GM23338 (cell line): ENCODE results near the gene DACT2. TPM values are rescaled to one million over a fixed set of nuclear protein-coding genes. Genes with fewer than 3 reads are reported as not detected.

Experiments used
- ATAC-seq: fragments of 200-7000 bp; cut with Tn5 transposase; 3 replicates; pipeline ENCODE4 v1.9.1; 2020
- DNase-seq: peaks from one replicate; pipeline ENCODE4 v3.0.0-alpha.2; 2015; ENCODE audit warnings: low spot score
- H2AFZ ChIP-seq: fragments of 200-600 bp; sonication (generic); 2 replicates; pipeline ENCODE4 v1.8.0; 2016; ENCODE audit warnings: antibody characterized with exemption, mild to moderate bottlenecking, moderate library complexity
- H3F3A ChIP-seq: fragments of 200-600 bp; sonication (generic); replicated peaks from 2 replicates; pipeline ENCODE4 v1.8.0; 2017; ENCODE audit warnings: antibody characterized with exemption, mixed run types, low read depth
- H3K27ac ChIP-seq: fragments of 200-600 bp; sonication (generic); 2 replicates; pipeline ENCODE4 v1.6.1; 2016; ENCODE audit warnings: low read depth
- H3K27me3 ChIP-seq: fragments of 200-600 bp; sonication (generic); 2 replicates; pipeline ENCODE4 v1.8.0; 2016; ENCODE audit warnings: mild to moderate bottlenecking, mixed run types, moderate library complexity; ENCODE audit not compliant: insufficient read depth
- H3K36me3 ChIP-seq: fragments of 200-600 bp; sonication (generic); 2 replicates; pipeline ENCODE4 v1.8.0; 2016; ENCODE audit warnings: mild to moderate bottlenecking; ENCODE audit not compliant: insufficient read depth
- H3K4me1 ChIP-seq: fragments of 200-600 bp; sonication (generic); 2 replicates; pipeline ENCODE4 v1.8.0; 2016; ENCODE audit warnings: mild to moderate bottlenecking, moderate library complexity; ENCODE audit not compliant: insufficient read depth
- H3K4me2 ChIP-seq: fragments of 200-600 bp; sonication (generic); 2 replicates; pipeline ENCODE4 v1.7.1; 2017; ENCODE audit warnings: mixed run types
- H3K4me3 ChIP-seq: fragments of 200-600 bp; sonication (generic); 2 replicates; pipeline ENCODE4 v1.6.1; 2016; ENCODE audit warnings: mixed run types
- H3K79me2 ChIP-seq: fragments of 200-600 bp; sonication (generic); replicated peaks from 2 replicates; pipeline ENCODE4 v1.8.0; 2017; ENCODE audit warnings: mild to moderate bottlenecking; ENCODE audit not compliant: insufficient read depth
- H3K9me2 ChIP-seq: fragments of 200-600 bp; sonication (generic); 2 replicates; pipeline ENCODE4 v1.8.0; 2017; ENCODE audit not compliant: insufficient read depth
- H4K20me1 ChIP-seq: fragments of 200-600 bp; sonication (generic); replicated peaks from 2 replicates; pipeline ENCODE4 v1.8.0; 2017; ENCODE audit warnings: mild to moderate bottlenecking; ENCODE audit not compliant: insufficient read depth
- H3K27ac Mint-ChIP-seq: 2 replicates; pipeline ENCODE4 v1.8.0; 2020; ENCODE audit warnings: inconsistent platforms, mild to moderate bottlenecking, moderate library complexity, mixed read lengths
- H3K27me3 Mint-ChIP-seq: 3 replicates; pipeline ENCODE4 v1.8.0; 2022; ENCODE audit warnings: low read depth, mild to moderate bottlenecking, moderate library complexity, mixed read lengths, inconsistent platforms; ENCODE audit not compliant: insufficient read depth, poor library complexity
- H3K36me3 Mint-ChIP-seq: 3 replicates; pipeline ENCODE4 v1.8.0; 2021; ENCODE audit warnings: low read depth, mild to moderate bottlenecking, inconsistent platforms, moderate library complexity, mixed read lengths
- H3K4me1 Mint-ChIP-seq: 3 replicates; pipeline ENCODE4 v1.8.0; 2020; ENCODE audit warnings: mild to moderate bottlenecking, inconsistent platforms, mixed read lengths
- H3K4me3 Mint-ChIP-seq: 3 replicates; pipeline ENCODE4 v1.8.0; 2021; ENCODE audit warnings: moderate library complexity, mild to moderate bottlenecking, inconsistent platforms, mixed read lengths
- H3K9me3 Mint-ChIP-seq: 3 replicates; pipeline ENCODE4 v1.8.0; 2020; ENCODE audit warnings: moderate library complexity, mild to moderate bottlenecking, inconsistent platforms, mixed read lengths
- EZH2 ChIP-seq: fragments of 200-600 bp; sonication (generic); IDR thresholded peaks from one replicate; pipeline ENCODE4 v1.8.0; 2017; ENCODE audit warnings: antibody characterized with exemption, mild to moderate bottlenecking, low read depth; ENCODE audit not compliant: unreplicated experiment
- EZH2phosphoT487 ChIP-seq: fragments of 200-600 bp; sonication (generic); IDR thresholded peaks from one replicate; pipeline ENCODE4 v1.8.1; 2018; ENCODE audit warnings: antibody characterized with exemption; ENCODE audit not compliant: unreplicated experiment
- NANOG ChIP-seq: IDR thresholded peaks from 2 replicates; pipeline ENCODE4 v1.6.1; 2016; ENCODE audit warnings: antibody characterized with exemption, borderline replicate concordance
- POLR2AphosphoS5 ChIP-seq: IDR thresholded peaks from 2 replicates; pipeline ENCODE4 v1.6.1; 2016; ENCODE audit warnings: antibody characterized with exemption, low read depth
- STAT1 ChIP-seq: IDR thresholded peaks from one replicate; pipeline ENCODE4 v1.6.1; 2016; ENCODE audit warnings: antibody characterized with exemption; ENCODE audit not compliant: unreplicated experiment
- ZNF114 ChIP-seq: fragments of 250-450 bp; sonication (Bioruptor Pico); IDR thresholded peaks from 2 replicates; pipeline ENCODE4 v1.5.0; 2020; ENCODE audit warnings: mild to moderate bottlenecking, moderate library complexity
- polyA plus RNA-seq: library from polyadenylated mRNA; unstranded; fragments of >200 nt; fragmentation: Nextera tagmentation; extraction: Ambion mirVana; gene quantifications from 2 replicates; pipeline ENCODE4 v1.2.1, GENCODE V29; 2016
- total RNA-seq: library from RNA; depleted of rRNA; stranded (reverse); fragments of >200 nt; shearing (Covaris generic); gene quantifications from 2 replicates; pipeline ENCODE4 v1.2.3, GENCODE V29; 2014
- TF ChIP-seq, protein P1 (sequence below), 2 experiments: fragments of 200-600 bp in 1 of 2; sonication (generic) in 1 of 2; conservative IDR thresholded peaks; 2 replicates each; pipeline versions ENCODE4 v1.5.1 to v1.6.1; 2016 to 2017; ENCODE audit warnings: antibody characterized with exemption in 2 of 2, low read depth in 2 of 2, mild to moderate bottlenecking in 2 of 2, moderate library complexity in 1 of 2
- TF ChIP-seq, protein P2 (sequence below): IDR thresholded peaks from 2 replicates; pipeline ENCODE4 v1.6.1; 2016; ENCODE audit warnings: antibody characterized with exemption

Gene DACT2
- total and polyA plus RNA-seq, 2 experiments from 2014 or later = 1.8 to 10.6 TPM

DNA sequence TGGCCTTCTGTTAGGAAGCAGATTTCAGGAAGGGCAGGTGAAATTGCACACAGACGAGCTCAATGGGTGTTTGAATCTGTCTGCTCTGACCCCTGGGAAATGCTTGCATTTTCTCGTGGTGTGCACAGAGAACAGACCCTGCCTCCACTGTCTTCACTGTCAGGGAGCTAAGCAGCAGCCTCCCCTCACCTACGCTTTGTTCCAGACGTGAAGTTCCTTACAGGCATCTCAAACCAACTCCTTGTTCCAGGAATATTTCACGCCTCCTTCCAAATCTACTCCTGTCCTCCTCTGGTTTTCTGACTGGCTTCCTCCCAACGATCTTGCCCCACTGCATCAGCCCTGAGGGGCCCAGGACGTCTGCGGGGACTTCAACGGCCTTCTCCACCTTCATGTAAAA lies 13.7 kb downstream of the DACT2 start (continued):
- TF ChIP-seq, protein P1, sequence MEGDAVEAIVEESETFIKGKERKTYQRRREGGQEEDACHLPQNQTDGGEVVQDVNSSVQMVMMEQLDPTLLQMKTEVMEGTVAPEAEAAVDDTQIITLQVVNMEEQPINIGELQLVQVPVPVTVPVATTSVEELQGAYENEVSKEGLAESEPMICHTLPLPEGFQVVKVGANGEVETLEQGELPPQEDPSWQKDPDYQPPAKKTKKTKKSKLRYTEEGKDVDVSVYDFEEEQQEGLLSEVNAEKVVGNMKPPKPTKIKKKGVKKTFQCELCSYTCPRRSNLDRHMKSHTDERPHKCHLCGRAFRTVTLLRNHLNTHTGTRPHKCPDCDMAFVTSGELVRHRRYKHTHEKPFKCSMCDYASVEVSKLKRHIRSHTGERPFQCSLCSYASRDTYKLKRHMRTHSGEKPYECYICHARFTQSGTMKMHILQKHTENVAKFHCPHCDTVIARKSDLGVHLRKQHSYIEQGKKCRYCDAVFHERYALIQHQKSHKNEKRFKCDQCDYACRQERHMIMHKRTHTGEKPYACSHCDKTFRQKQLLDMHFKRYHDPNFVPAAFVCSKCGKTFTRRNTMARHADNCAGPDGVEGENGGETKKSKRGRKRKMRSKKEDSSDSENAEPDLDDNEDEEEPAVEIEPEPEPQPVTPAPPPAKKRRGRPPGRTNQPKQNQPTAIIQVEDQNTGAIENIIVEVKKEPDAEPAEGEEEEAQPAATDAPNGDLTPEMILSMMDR (conservative IDR thresholded peaks at IDR 0.05; ENCODE audit: low read depth in 2 of 2) = no peak
- TF ChIP-seq EZH2phosphoT487 (no peak), POLR2AphosphoS5 (no peak)
- TF ChIP-seq, protein P2, sequence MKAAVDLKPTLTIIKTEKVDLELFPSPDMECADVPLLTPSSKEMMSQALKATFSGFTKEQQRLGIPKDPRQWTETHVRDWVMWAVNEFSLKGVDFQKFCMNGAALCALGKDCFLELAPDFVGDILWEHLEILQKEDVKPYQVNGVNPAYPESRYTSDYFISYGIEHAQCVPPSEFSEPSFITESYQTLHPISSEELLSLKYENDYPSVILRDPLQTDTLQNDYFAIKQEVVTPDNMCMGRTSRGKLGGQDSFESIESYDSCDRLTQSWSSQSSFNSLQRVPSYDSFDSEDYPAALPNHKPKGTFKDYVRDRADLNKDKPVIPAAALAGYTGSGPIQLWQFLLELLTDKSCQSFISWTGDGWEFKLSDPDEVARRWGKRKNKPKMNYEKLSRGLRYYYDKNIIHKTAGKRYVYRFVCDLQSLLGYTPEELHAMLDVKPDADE = no peak

DNA sequence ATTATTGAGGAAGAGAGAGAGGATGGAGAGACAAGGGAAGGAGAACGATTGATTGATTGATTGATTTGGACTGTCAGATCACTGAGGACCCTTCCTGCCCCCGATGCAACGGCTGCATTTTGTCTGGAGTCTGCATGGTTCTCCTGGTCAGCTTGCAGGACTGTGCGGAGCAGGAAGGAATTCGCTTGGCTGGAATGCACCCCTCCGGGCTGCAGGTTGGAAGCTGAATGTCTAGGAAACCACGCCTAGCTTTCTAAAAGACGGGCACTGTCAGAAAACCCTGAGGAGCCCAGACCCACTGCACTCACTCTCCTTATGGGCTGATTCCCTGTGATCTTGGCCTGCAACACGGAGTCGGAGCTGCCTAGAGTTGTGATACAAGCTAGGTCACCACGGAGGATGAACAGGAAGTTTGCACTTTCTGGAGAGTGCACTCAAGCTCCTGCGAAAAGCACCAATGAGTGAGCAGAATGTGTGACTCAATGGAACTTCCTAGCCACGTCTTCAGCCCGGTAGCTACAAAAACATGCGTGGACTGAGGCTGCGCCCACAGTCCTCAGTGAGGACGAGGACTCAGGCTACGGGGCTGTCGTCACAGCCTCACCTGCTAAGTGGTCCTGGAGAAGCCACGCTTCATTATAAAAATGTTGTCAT lies 14.4 kb downstream of the DACT2 start:
- H3K4me1 ChIP-seq = peaks cover 22% of the 10 kb centered on the region; the same call in 1 of the 2 replicates
- Mint-ChIP-seq H3K27me3 (peaks cover 33% of the 10 kb centered on the region), H3K4me3 (no peak overlapping the region), H3K27ac (no peak overlapping the region), H3K36me3 (no peaks in the 10 kb centered on the region; the same call in 2 of the 3 replicates), H3K4me1 (peaks cover 45% of the 10 kb centered on the region), H3K9me3 (no peaks in the 10 kb centered on the region)
- no peaks in the 10 kb centered on the region for H3K27me3 ChIP-seq
- H3K79me2 ChIP-seq = no peaks in the 10 kb centered on the region
- no peak overlapping the region for H3K4me3 ChIP-seq
- DNase-seq = no peak
- TF ChIP-seq EZH2 (no peak), NANOG (no peak)
- TF ChIP-seq, protein P1 (conservative IDR thresholded peaks at IDR 0.05; ENCODE audit: low read depth in 2 of 2) = no peak
- no peak overlapping the region for H3K4me2 ChIP-seq
- H4K20me1 ChIP-seq = no peaks in the 10 kb centered on the region
- H3F3A ChIP-seq = no peaks in the 10 kb centered on the region
- no peak for ATAC-seq
- H2AFZ ChIP-seq = no peak overlapping the region
- no peak overlapping the region for H3K27ac ChIP-seq
- H3K9me2 ChIP-seq = no peaks in the 10 kb centered on the region
- H3K36me3 ChIP-seq = no peaks in the 10 kb centered on the region; the same call in 1 of the 2 replicates

DNA sequence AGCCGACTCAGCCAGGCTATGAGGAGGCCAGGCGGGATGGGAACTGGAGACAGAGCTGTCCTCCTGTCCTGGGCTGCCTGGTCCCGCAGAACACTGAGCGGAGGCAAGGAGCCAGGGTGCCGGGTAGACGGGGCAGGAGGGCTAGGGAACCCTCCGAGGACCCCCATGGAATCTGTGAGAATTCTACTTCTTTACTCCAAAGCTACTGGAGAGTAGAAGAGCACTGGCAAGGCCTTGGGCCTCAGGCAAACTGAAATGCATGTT lies 14.9 kb downstream of the DACT2 start:
- Mint-ChIP-seq H3K9me3 (no peaks in the 10 kb centered on the region), H3K36me3 (no peaks in the 10 kb centered on the region; the same call in 2 of the 3 replicates), H3K27me3 (peaks cover 33% of the 10 kb centered on the region), H3K4me1 (peaks cover 48% of the 10 kb centered on the region), H3K27ac (no peak overlapping the region), H3K4me3 (no peak overlapping the region)
- Histone ChIP-seq H4K20me1 (no peaks in the 10 kb centered on the region), H3F3A (no peaks in the 10 kb centered on the region), H3K27me3 (no peaks in the 10 kb centered on the region), H3K4me2 (no peak overlapping the region), H3K27ac (no peak overlapping the region), H3K4me1 (peaks cover 22% of the 10 kb centered on the region; the same call in 1 of the 2 replicates), H2AFZ (no peak overlapping the region), H3K4me3 (no peak overlapping the region), H3K79me2 (no peaks in the 10 kb centered on the region), H3K9me2 (no peaks in the 10 kb centered on the region), H3K36me3 (no peaks in the 10 kb centered on the region; the same call in 1 of the 2 replicates)
- DNase-seq (no peak), ATAC-seq (no peak)
- no peak for TF ChIP-seq EZH2
- TF ChIP-seq POLR2AphosphoS5 = no peak
- no peak for TF ChIP-seq NANOG
- no peak for TF ChIP-seq ZNF114 (CRISPR knock-in tag)
- no peak for TF ChIP-seq STAT1
